Epithelial cell of proximal tubule (primary cell): Measurements from ENCODE around the gene CTNNA2. TPM values are rescaled to one million over a fixed set of nuclear protein-coding genes. Genes with fewer than 3 reads are reported as not detected.

Experiments used
- DNase-seq: peaks from one replicate; pipeline ENCODE4 v3.0.0-alpha.2; 2011; ENCODE audit warnings: low read depth
- H3K4me3 ChIP-seq: 2 replicates; pipeline ENCODE4 v1.5.1; 2011; ENCODE audit warnings: low read depth, mild to moderate bottlenecking, low read length
- CTCF ChIP-seq: conservative IDR thresholded peaks from 2 replicates; pipeline ENCODE4 v1.5.1; 2012; ENCODE audit warnings: low read depth, mild to moderate bottlenecking, low read length
- total RNA-seq: library from RNA; depleted of rRNA; stranded (reverse); fragments of >200 nt; gene quantifications from 2 replicates; pipeline ENCODE4 v1.2.3, GENCODE V29; 2015

Gene CTNNA2
- total RNA-seq, 1 donor from 2014 or later: 0.06 TPM

- no peak for DNase-seq
- H3K4me3 ChIP-seq: no peak overlapping the region
- no peak for TF ChIP-seq CTCF
These were observed 951.4 kb downstream of the CTNNA2 start for GRCh38 chr2:80464275-80464674.

GRCh38 chr2:80467262-80467811, 954.5 kb downstream of the CTNNA2 start:
- no peak overlapping the region for H3K4me3 ChIP-seq
- TF ChIP-seq CTCF: no peak
- no peak for DNase-seq

- H3K4me3 ChIP-seq: no peak overlapping the region
- TF ChIP-seq CTCF: no peak
- DNase-seq: no peak
These were observed 956.6 kb downstream of the CTNNA2 start for GRCh38 chr2:80469428-80469827.

- no peak for TF ChIP-seq CTCF
- no peak overlapping the region for H3K4me3 ChIP-seq
- no peak for DNase-seq
These were observed 960.2 kb downstream of the CTNNA2 start for GRCh38 chr2:80473069-80473468.

GRCh38 chr2:80473796-80474195, 960.9 kb downstream of the CTNNA2 start:
- no peak for TF ChIP-seq CTCF
- DNase-seq: no peak
- no peak overlapping the region for H3K4me3 ChIP-seq

GRCh38 chr2:80475970-80476369, 963.1 kb downstream of the CTNNA2 start:
- no peak for DNase-seq
- no peak for TF ChIP-seq CTCF
- H3K4me3 ChIP-seq: no peak overlapping the region

- no peak for DNase-seq
- no peak overlapping the region for H3K4me3 ChIP-seq
- no peak for TF ChIP-seq CTCF
These were observed 963.8 kb downstream of the CTNNA2 start for GRCh38 chr2:80476535-80477117.
